Medulla oblongata (tissue), 1 donor: ENCODE measurements around the gene SUMO1.

Experiments
- DNase-seq: peaks from one replicate; pipeline ENCODE4 v3.0.0-alpha.2; 2015; ENCODE audit errors: extremely low spot score

Gene SUMO1

DNA sequence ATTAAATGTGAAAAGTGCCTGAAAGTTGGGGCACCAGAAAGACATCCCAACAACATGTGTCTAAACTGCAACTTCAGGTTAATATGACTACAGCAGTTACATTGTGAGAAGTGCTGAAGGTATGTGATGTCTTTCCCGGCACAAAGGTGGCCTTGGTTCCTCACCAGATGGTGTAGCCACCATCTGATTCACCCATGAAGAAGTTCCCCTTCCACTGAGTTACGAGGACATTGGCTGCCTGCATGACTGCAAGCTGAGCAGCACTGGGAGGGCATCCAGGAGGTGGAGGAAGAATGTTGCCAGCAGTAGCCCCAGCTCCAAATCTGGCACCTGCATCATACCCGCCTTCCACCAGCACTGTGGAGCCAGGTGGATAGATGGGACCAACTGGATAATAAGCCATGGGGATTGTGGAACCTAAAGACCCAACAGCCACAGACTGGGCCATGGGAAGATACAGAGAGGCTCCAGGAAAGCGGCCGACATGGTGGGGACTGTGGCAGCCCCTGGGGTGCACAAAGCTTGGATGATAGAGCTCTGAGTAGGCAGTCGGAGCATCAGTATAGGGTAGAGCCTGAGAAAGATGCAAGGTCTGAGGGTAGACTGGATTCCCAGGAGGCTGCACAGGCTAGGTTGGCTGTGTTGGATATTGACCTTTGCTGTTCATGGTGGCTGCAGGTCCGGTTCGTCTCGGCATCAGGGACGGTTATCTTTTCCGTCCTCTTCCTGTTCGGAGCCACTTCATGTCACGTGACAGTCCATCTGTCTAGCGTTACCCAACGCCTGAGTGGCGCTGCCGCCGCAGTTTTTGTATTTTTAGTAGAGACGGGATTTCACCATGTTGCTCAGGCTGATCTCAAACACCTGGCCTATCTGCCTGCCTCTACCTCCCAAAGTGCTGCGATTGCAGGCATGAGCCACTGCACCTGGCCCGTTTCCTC lies 36.9 kb downstream of the SUMO1 start:
- DNase-seq, result no peak

DNA sequence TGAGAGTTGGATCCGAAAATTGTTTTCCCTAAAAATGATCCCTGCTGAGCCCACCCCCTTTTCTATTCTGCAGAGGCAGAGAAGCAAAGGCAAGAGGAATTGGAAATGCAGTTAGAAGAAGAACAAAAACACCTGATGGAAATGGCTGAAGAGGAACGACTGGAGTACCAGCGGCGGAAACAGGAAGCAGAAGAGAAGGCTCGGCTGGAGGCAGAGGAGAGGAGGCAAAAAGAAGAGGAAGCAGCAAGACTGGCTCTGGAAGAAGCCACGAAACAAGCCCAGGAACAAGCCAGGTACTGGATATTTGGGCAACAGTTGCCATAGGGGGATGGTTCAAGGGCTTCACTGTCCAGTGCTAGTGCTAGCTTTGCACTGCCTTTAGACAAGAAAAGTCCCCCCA lies 41.7 kb downstream of the SUMO1 start:
- no peak for DNase-seq

DNA sequence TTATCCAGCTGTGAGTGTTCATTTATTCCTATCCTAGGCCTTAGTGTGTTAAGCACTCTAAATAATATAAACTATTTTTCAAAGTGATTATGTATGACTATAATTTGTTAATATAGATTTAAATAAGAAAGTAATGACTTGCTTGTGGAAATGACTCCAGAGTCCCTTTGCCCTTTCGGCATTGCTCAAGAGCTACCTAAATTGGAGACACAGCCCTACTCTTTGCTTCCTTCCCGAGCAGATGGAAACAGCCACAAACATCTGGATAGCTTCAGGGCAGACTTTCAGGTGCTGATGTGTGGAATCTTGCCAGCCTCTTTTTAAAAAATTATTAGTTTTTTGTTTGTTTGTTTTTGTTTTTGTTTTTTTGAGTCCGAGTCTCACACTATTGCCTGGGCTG lies 44.0 kb downstream of the SUMO1 start:
- DNase-seq, result no peak

DNA sequence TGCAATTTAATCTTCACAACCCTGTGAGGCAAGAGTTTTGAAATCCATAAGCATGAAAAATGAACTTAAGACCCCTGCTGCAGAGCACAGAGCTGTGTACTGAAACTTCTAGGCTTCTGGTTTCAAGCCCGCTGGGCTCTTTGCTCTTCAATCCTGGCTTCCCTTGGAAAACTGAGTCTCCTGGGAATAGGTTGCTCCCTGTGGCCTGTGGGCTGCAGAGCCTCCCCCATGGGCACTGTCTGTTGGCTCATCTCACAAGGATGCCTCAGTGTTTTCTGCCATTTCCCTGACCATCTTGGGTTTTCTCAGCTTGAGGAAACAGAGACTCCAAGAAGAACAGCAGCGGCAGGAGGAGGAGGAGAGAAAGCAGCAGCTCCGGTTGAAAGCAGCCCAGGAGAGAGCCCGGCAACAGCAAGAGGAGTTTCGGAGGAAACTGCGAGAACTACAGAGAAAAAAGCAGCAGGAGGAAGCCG lies 44.5 kb downstream of the SUMO1 start:
- no peak for DNase-seq

DNA sequence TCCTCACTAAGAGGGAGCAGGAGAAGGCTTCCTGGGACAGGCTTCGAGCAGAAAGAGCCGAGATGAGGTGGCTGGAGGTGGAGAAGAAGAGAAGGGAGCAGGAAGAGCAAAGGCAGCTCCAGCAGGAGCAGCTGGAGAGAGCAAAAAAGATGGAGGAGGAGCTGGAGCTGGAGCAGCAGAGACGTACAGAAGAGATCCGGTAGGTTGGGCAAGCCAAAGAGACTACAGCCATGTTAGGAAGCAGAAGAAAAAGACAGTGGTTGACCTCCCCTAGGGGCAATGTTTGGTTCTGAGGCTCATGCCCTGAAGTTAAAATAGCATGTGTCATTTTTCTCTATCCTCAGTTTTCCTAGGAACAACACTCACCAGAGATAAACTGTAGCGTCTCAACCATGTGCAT lies 45.1 kb downstream of the SUMO1 start:
- DNase-seq, result no peak

DNA sequence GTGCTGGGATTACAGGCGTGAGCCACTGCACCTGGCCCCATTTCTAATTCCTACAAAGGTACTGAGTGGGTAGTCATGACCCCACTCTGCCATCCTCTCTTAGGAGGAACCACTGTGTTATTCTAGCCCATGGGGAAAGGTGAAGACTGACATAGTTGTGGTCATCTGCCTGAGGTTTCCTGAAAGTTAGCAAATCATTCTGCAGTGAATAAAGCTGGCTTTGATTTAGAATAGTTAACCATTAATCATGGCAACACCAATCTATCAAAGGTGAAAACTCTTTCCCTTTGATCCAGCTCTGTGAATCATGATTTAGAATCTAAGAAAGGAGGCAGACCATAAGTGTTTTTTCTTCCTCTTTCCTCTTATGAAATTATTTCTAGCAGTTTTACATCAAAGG lies 50.8 kb downstream of the SUMO1 start:
- no peak for DNase-seq

DNA sequence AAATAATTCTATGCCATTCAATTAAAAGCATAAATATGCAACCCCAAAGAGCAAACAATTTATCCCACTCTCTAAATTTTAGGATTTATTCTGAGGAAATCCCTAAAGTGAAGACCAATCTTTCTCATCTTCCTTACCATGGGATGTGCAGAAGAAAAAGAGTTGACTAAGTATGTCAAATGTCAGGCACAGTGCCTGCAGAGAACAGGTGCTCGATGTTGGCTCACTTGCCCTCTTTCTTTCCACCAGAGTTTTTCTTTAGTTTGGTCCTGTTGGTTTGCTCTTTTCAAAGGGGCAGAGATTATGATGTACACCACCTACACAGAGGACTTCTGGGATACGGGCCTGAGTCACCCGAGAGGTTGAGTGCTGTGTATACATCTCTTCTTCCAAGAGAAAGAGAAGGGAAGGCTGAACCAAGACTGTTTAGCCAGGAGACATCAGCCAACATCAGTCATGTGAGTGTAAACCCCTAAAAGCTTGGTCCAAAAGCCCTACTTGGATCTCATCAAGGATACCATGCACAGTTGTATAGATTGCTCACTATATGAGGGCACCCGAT lies 51.7 kb downstream of the SUMO1 start:
- DNase-seq, result no peak

DNA sequence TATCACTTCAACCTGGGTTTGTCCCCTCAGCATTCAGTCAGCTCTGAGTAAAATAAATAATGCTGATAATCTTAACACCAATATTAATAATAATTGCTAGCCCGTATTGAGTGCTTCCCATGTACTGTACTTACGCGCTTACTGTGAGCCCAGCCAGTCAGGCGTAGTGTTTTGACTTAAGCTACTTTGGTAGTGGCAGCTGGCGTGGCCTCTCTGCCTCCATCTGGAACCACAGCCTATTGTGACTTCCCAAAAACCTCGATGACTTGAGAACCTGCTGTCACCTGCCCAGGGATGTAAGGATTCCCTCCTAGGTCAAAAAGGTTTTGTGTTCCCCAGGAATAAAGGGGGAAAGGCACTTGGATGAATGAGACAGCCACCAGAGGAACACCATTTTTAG lies 53.2 kb downstream of the SUMO1 start:
- DNase-seq, result no peak

DNA sequence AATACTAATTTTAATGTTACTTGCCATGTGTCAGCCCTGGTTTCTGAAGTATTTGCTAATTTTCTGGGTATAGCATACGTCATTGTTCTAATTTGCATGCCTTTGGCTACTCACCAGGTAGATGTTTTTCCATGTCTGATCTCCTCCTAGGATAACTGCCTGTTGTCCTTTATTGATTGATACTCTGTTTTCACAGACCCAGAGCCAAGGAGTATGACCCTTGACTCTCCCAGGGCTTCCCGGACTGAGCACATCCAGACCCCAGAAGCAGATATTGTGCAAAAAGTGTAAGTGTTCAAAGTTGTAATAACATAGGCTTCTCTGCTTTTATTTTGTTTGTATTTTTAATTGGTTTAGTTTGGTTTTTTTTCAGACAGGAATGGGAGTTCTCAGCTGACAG lies 53.8 kb downstream of the SUMO1 start:
- no peak for DNase-seq

DNA sequence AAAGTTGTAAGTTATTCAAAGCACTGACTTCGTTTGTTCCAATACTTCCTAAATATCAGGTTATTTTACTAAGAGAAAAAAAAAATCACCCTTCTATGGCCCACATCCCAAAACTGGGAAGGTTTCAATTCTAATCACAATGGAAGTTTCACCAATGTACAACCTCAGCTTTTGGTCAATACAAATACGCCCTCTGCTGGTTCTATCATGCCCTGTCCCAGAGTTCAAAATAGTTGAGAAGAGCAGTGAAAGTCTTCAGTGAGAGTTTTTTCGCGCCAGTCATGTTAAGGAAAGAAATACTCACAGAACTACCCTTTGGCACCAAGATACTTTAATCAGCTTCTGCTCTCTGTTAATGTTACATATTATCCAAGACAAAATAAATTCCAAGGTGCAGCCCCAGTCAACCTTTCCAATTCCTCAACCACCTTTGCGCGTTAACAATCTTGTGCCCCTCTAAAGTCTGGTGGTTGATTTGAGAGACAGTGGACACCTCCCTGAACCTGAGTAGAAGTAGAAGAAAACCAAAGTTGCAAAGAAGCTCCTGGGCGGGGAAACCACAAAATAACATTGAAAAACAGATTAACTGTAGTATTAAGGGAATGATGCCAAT lies 59.9 kb downstream of the SUMO1 start:
- DNase-seq, result peak; percentile 81

DNA sequence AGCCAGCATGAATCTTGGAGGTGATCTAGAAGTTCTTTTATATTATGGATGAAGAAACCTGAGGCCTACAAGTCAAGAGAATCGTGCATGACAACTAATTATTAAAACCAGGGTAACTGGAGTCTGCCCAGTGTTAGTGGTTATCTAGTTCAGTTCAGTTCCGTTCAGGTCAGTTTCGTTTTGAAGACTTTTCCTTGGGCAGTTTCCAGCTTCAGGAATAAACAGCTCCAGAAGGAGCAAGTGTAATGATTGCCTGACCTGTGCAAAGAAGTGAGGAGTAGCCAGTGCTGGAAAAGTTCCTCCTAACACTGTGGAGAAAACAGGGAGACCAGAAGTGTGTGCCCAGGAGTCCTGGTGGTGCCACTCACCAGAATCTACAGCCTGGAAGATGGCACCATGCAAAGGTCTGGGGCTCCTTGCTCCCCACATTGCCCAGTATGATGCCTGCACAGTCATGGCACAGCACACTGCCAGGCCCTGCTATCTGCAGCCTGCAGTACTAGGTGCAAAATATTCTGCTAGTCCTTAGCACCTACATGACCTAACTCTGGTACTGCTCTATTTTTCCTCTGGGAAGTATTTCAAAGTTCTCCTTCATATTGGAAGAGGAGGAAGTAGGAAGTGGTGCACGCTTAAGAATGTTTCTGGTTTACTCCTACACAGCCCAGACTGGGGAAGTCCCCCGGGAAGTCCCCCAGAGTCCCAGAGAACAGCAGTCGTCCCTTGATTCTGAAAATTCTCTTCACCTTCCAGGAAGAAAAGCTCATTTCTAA lies 65.8 kb downstream of the SUMO1 start:
- no peak for DNase-seq

DNA sequence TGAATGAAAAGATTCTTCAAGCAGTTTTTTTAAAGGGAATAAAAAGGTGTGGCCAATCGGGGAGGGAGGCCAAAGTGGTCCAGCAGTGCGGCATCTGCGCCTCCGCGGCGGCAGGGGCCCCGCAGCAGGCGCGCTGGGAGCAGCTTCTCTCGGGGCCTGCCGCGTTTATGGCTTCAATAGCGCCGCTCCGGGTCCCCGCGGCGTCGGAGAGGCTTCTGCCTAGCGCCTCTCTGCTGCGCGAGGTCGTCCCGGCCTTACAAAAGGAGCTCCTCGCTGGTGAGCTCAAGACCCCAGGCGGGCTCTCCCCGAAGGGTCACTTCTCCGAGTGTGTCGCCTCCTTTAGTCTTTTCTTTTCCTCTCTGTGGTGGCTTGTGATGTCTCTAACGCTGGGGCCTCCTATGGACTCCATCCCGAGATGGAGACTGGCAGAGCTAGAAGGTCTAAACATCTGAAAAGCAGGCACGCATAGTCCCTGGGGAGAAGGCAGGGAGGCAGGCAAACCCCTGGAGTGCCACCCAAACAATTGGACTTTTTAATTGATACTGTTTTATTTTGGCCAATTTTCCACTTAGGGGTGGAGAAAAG lies 67.1 kb downstream of the SUMO1 start:
- peak; percentile 18 for DNase-seq

DNA sequence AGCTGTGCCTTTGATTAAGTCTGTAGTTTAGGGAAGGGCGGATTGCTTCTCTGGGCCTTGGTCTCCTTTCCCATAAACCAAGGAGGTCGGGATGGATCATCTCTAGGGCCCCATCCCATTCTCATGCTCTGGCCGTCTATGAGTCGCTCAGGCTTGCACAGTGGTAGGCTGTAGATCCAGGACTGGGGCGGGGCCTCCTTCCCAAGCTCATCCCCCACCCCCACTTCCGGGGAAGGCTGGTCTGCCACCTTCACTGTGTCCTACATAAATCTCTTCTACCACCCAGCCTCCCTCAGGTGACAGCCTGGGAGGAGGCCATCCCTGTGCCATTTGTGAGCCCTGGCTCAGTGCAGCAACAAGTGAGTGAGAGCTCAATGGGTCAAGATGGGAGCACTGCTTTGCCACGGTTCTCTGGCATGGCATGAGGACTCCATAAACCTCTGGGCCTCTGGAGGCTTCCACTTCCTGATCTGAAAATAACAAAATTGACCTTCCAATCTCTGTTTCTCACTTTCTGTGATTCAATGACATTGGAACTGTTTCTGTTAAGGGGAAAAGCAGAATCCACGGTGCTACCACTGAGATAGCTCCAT lies 68.5 kb downstream of the SUMO1 start:
- no peak for DNase-seq

DNA sequence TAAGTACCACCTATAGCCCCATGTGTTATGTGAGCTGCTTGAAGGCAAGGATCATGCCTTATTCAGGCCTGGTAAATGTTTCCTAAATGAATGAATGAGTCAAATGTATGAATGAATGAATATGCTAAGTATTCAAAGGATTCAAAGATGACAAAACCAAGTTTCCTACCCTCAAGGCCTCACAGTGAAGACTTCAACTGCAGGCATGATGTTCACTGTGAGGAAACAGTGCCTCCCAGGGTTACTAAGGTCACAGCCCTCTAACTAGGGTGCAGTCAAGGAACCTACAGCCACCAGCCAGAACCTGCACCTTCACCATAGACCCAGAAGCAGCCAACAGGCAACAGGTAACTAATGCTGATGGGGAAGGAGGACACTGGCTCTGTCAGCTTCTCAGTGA lies 69.3 kb downstream of the SUMO1 start:
- DNase-seq, result no peak

DNA sequence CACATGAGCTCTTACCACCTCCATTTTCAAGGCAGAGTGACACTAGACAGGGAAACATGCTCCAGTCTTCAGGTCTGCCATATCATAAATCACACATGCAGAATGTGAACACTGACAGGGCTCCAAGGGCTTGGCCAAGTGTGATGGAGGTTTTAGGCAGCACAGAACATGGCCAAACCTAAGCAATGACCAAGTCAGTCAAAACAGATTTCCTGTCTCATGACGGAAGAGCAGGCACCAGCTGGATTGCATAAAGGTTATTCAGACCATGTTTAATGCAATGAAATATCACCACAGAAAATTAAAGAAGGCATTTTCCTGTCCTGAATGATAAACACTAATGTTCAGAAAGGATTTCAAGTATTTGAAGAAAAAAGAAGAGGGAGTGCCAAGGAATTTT lies 72.5 kb downstream of the SUMO1 start:
- DNase-seq, result no peak

DNA sequence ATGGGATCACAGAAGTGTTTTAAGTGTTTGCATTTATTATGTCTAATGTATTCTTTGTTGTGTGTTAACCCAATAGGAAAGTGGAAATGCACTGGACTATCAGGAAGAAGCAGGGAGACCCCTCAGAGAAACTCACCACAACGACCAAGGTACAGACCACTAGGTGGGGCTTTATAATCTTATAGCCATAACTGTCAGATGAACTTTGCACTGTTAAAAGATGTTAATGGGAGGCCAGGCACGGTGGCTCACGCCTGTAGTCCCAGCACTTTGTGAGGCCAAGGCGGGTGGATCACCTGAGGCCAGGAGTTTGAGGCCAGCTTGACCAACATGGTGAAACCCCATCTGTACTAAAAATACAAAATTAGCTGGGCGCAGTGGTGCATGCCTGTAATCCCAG lies 73.2 kb downstream of the SUMO1 start:
- DNase-seq, result no peak

DNA sequence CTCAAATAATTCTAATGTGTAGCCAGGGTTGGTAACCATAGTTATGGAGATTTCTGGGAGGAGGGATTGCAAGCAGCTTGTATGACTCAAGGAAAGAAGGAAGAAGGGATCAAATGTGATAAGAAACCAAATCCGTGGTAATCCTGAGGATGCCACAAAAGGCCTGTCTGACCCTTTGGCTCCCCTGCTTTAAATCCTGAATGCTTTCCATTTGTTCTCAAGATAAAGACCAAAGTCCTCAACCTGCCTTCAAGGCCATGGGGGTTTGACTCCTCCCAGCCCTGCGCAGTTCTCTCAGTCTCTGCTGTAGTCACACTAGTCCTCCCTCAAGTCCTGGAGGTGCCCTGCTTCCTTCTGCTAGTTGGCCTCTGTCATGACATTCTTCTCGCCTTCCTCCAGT lies 74.0 kb downstream of the SUMO1 start:
- no peak for DNase-seq

DNA sequence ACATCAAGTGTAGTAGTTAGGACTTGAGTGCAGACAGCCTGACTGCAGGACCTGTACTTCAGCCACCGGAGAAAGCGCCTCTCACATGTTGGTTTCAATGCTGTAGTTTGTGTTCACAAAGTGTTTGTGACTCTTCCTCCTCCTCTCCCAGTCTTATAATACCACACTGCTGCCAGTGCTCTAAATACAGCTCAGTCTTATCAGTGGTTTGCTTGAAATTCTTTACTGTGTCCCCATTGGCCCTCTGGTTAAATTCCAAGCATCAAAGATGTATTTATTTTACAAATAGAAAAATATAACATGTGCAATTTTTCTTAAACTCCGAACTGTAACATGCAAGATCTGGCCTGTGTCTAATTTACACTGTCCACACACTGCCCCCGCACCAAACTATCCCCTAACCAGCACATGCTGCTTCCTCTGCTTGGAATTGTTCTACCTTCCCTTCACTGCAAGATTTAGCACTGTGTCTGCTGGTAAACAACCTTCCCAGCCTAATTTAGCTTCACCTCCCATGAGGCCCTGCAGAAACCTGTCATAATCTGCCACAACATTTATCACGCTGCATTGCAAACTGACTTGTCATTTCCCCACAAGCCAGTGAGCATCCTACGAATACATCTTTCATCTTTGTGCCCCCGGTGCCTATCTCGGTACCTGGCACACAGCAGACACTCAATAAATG lies 77.1 kb downstream of the SUMO1 start:
- no peak for DNase-seq

DNA sequence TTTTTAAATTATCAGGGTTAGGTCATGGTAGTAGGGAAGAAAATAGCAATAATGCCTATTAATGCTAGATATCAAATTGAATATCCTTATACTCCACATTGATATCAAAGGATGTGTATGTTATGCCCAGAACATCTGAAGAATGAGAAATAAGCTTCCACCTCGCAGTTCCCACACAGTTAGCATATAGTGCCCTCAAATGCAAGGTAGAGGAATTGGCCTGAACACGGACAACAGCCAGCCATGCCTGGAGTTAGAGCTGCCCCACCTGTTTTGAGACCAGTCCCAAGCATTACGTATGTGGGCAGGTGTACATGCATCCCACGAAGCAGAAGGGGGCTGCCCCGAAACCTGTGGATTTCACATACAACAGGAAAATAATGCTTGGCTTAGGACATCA lies 79.6 kb downstream of the SUMO1 start:
- DNase-seq, result no peak

DNA sequence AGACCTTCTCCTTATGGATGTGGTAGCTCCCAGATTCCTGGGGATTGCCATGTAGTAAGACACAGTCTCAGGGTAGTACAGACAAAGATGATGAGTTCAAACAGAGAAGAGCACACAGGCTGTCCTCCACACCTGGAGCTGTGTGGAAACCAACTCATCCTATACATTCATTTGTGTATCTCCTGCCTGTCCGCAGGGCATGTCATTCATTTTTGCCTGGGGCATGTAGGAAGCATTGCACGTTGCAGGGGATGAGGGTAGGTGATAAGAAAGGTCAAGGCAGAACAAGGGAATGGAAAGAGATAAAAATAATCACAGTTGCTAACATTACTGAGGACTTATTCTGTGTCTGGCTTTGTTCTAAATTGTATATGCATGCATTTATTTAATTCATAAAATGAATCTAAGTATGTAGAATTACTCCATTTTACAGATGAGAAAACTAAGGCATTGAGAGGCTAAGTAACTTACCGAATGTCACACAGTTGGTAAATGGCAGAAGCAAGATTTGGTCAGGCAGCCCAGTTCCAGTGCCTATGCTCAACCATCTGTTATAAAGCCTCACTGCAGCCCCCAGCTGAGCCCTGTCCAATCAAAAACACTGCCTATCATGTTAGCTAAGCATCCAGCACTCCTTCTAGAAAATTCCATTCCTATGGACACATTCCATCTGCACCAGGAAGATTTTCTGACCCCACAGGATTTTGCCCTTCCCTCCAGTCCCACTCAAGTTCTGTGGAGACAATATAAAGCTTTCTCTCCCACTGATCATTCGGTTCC lies 81.0 kb downstream of the SUMO1 start:
- no peak for DNase-seq
